HG02981 (cell line): ENCODE measurements around the gene TUT1.
"Not testable (repeated sequence)": the region's sequence is repeated elsewhere in the genome, so short reads cannot be mapped to it uniquely, and the experiment has no call there.

Source experiments
- ATAC-seq: cut with Tn5 transposase; IDR thresholded peaks from one replicate; pipeline ENCODE4 v1.9.1; 2021; ENCODE audit warnings: mild to moderate bottlenecking, moderate library complexity; ENCODE audit not compliant: unreplicated experiment

Gene TUT1

DNA sequence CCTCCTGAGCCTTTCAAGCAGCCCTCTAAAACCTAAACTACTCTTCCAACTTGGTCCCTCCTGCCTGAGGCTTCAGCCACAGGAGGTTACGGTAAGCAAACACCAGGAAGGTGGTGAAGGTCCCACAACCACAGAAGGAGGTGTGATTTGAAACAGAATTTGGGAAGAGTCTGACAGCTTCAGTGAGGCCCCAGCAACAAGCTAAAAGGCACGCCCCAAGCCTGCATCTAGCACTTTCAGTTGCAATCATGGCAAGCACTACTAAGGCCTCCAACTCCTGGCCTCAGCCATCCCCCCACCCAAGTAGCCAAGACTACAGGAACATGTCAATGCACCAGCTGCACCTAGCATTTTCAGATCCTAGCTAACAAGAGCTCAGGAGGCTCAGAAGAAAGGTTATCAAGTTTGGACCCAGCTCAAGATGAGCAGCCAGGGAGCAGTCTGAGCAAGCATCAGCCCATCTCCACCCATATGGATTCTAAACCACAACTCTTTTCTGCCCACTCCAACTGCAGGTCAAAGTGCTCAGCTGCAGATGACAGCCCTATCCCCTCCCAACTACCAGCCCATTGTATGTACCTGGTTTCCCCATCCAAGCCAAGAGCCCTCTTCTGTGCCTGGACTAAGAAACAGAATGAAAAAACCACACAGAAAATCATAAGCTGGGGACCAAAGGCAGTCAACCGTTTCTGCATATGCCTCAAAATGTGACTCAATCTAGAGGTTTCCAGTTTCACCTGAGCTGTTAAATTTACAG is 34.3 kb downstream of the TUT1 start:
- no peak for ATAC-seq

DNA sequence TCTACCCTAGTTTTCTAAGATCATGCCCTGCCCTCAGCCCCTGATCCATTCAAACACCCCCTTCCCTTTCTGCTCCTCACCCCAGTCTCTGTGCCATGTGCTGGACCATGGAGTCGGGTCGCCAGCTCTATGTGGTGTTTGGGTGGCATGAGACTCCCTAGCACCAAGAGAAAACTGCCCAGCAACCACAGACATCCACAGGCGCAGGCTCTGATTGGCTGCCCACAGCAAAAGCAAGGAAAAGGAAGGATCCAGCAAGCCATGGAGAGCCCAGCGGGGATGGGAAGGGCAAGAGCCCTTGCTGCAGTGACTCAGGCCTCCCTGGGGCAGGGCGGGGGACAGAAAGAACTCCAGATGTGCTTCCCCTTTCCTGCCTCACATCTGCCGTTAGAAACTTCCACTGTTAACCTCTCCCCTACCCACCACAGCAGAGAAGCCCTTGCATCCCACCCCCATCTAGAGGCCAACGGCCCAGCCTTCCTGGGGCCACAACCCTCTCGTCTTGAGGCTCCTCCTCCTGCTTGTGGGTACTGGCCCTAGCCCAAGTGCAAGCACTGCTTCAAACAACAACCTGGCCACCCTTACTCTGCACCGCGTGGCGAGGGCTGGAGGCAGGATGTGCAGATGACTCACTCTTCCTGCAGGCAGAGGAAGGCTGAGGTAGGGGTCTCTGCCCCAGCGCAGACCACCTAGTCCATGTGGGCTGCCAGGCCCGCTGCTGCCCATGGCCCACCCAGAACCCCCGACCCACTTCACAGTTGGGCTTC is 35.0 kb downstream of the TUT1 start:
- peak; percentile 30 for ATAC-seq

GRCh38 chr11:62555464-62556107 is 35.7 kb downstream of the TUT1 start:
- peak; percentile 32 for ATAC-seq

GRCh38 chr11:62554387-62555167 is 36.7 kb downstream of the TUT1 start:
- ATAC-seq = no peak

DNA sequence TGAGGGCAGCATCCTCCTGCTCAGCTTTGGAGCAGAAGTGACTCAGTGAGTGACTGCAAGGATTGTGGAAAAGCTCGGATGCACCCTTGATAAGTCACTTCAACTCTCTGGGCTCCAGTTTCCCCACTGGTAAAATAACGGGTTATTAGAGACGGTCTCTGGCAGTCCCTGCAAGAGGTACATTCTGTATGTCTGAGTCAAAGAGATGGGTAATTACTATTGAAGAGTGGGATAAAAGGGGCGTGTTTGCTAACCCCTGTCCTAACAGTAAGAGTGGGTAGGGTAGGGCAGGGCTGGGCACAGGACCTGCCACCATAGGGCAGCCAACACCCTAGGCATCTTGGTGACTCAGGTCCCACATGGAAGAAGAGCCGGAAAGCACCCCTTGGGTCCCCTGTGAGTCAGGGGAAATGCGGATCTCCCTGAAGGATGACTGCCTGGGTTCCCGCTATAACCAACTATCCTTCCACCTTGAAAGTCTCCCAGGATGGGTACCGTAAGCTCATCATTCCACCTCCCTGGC is 37.4 kb downstream of the TUT1 start:
- no peak for ATAC-seq

- ATAC-seq = no peak
Measured at GRCh38 chr11:62553080-62553838, 38.1 kb downstream of the TUT1 start.

GRCh38 chr11:62552485-62553079 is 38.7 kb downstream of the TUT1 start:
- no peak for ATAC-seq

- not testable (repeated sequence) for ATAC-seq
Measured at GRCh38 chr11:62550478-62550877, 40.8 kb downstream of the TUT1 start.

DNA sequence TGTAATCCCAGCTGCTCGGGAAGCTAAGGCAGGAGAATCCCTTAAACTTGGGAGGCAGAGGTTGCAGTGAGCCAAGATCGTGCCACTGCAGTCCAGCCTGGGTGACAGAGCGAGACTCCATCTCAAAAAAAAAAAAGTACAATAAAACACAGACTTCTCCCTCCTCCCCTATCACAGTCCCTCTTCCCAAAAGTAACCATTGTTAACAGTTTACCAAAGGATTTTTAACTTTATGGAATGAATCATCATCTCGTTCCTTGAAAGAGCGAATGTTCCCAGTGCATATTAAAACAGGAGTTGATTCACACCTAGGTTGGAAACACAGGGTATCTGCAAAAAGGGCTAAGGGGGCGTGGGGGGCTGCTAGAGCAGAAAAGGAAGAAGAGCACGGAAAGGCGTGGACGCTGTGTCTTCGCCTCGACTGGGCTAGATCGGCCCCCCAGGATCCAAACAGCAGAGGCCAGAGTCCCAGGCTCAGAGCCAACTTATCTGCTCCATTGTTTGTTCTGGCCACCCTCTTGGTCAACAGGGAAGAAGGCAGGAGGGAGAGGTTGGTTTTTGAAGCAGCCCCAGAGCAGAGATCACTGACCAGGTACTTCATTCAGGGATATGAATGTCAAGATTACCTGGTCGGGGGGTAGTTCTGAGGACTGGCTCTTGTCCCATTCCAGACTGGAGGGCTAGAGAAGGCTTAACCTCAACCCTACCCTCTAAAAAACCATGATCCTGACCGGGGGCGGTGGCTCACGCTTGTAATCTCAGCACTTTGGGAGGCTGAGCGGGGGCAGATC is 42.6 kb downstream of the TUT1 start:
- ATAC-seq = no peak

DNA sequence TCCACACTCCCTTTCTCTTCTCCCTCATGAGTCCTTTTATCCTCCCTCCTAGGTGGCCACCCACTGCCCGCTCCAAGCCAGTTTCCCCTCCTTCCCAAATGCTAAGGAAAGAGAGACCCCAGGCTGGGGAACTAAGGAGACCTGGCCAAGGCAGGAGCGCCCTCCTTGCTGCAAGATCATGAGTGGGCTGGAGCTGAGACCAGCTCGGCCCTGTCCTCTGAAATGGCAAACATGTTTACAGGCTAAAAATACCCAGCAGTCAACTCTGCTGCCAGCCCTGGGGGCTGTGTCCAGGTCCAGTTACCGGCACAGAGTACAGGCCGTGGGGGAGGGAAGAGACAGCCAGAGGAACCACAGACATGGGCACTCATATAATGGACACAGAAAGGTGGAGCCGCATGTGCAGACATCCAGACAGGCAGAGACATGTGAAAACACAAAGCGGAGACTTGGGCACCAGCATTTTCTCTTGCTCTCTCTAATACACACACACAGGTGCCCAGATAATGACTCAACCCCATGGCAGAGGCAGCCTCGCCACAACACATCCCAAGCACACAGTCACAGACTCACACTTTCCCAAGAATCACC is 43.5 kb downstream of the TUT1 start:
- ATAC-seq = no peak

GRCh38 chr11:62546929-62547625 is 44.2 kb downstream of the TUT1 start:
- no peak for ATAC-seq

DNA sequence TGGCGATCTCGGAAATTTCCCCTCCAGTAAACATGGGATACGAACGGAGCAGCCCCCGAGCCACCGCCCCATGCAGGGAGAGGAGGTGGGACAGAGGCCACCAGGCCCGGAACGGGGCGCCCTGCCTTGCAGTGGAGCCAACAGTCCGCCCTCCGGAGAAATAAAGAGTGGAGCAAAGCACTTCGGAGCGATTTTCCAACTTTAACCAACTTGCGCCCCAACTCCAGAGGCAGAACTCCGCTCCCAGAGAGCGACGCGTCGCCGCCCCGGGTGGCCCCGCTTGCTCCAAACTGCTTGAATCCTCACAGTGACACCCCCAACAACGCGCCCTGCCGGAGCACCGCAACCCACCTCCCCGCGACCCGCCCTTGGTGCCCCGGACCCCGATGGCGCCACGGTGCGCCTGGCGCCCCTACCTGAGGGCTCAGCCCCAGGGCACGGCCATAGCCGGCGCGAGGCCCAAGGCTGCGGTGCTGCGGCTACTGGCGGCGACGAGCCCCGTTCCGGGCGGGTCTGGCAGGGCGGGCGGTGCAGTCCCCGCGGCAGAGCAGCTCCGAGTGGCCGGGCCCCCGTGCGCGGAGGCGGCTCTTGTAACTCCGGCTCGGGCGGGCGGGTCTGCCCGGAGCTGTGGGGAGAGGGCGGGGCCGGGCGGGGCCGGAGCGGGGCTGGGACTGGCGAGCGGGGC is 44.9 kb downstream of the TUT1 start, which contains the start of gene AHNAK:
Gene AHNAK, minus strand, starts transcription at position 563 of the 685 bp plus-strand sequence. CDS start 10,708 bp downstream, outside the sequence.
- ATAC-seq = no peak

GRCh38 chr11:62545437-62546243 is 45.7 kb downstream of the TUT1 start:
- ATAC-seq = no peak

- ATAC-seq = no peak
Measured at GRCh38 chr11:62544581-62545436, 46.5 kb downstream of the TUT1 start.

GRCh38 chr11:62543680-62544444 is 47.5 kb downstream of the TUT1 start:
- no peak for ATAC-seq
